Breast epithelium (tissue), 3 donors: ENCODE data around the gene VCP.

Experiments used
- POLR2A ChIP-seq: fragments of 450-650 bp; IDR thresholded peaks from one replicate; pipeline ENCODE4 v1.6.1; 2016; ENCODE audit warnings: antibody characterized with exemption, mild to moderate bottlenecking, moderate library complexity
- TF ChIP-seq, protein P1 (sequence below), 3 donors: fragments of 450-650 bp; IDR thresholded peaks; one replicate each; pipeline ENCODE4 v1.5.1; 2016 to 2017; ENCODE audit warnings: antibody characterized with exemption in 3 of 3, mild to moderate bottlenecking in 3 of 3, moderate library complexity in 3 of 3

- TF ChIP-seq POLR2A, result no peak
- TF ChIP-seq, protein P1, sequence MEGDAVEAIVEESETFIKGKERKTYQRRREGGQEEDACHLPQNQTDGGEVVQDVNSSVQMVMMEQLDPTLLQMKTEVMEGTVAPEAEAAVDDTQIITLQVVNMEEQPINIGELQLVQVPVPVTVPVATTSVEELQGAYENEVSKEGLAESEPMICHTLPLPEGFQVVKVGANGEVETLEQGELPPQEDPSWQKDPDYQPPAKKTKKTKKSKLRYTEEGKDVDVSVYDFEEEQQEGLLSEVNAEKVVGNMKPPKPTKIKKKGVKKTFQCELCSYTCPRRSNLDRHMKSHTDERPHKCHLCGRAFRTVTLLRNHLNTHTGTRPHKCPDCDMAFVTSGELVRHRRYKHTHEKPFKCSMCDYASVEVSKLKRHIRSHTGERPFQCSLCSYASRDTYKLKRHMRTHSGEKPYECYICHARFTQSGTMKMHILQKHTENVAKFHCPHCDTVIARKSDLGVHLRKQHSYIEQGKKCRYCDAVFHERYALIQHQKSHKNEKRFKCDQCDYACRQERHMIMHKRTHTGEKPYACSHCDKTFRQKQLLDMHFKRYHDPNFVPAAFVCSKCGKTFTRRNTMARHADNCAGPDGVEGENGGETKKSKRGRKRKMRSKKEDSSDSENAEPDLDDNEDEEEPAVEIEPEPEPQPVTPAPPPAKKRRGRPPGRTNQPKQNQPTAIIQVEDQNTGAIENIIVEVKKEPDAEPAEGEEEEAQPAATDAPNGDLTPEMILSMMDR (IDR thresholded peaks at IDR 0.05), result no peak
Observed at GRCh38 chr9:35010351-35010958, 62.0 kb downstream of the VCP start.
